ENCODE results near the gene ZMYND8.
"Not testable (repeated sequence)": the region's sequence is repeated elsewhere in the genome, so short reads cannot be mapped to it uniquely, and the experiment has no call there.

ZMYND8 gene

DNA sequence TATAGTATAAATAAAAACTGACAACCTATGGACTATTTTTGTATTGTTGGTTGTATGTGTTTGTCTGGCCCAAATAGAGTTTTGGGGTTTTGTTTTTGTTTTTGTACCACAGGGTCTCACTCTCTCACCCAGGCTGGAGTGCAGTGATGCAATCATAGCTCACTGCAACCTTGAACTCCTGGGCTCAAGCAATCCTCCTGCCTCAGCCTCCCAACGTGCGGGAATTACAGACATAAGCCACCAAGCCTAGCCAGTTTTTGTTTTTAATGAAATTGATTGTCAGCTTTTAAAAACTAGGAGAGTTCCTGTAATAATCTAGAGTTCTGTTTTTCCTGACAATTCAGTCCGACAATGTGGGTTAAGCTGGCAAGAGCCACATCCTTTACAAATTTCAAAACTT lies 98.7 kb downstream of the ZMYND8 start:
- Histone ChIP-seq H3K27me3 (ENCODE audit: control insufficient read depth, insufficient read depth, low read length) (no peaks in the 10 kb centered on the region), H3K4me1 (ENCODE audit: control insufficient read depth, insufficient read depth, low read length) (peaks cover 11% of the 10 kb centered on the region), H3K4me3 (ENCODE audit: low read length) (no peak overlapping the region), H3K36me3 (ENCODE audit: control insufficient read depth, insufficient read depth, low read length) (peaks cover 13% of the 10 kb centered on the region), H3K9ac (ENCODE audit: low read length) (no peak overlapping the region), H3K27ac (ENCODE audit: low read depth, low read length) (no peak overlapping the region)

DNA sequence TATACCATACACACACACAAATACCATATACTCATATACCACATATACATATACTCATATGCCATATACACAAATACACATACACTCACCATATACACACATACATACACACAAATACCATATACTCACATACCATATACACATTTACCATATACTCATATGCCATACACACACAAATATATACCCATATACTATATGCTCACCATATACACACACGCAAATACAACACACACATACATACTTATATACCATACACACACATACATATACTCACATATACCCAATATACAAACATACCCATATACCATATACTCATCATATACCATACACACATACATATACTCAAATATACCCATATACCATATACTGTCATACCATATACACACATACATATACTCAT lies 99.2 kb downstream of the ZMYND8 start:
- no peak overlapping the region for H3K4me3 ChIP-seq (ENCODE audit: low read length)
- H3K27me3 ChIP-seq (ENCODE audit: control insufficient read depth, insufficient read depth, low read length) = no peaks in the 10 kb centered on the region
- peaks cover 13% of the 10 kb centered on the region for H3K36me3 ChIP-seq (ENCODE audit: control insufficient read depth, insufficient read depth, low read length)
- H3K4me1 ChIP-seq (ENCODE audit: control insufficient read depth, insufficient read depth, low read length) = peaks cover 11% of the 10 kb centered on the region
- no peak overlapping the region for H3K9ac ChIP-seq (ENCODE audit: low read length)
- peak overlapping the region; percentile 48 for H3K27ac ChIP-seq (ENCODE audit: low read depth, low read length)

GRCh38 chr20:47256668-47257236 lies 99.7 kb downstream of the ZMYND8 start:
- Histone ChIP-seq H3K36me3 (ENCODE audit: control insufficient read depth, insufficient read depth, low read length) (peaks cover 13% of the 10 kb centered on the region), H3K27ac (ENCODE audit: low read depth, low read length) (peak overlapping the region; percentile 48), H3K9ac (ENCODE audit: low read length) (no peak overlapping the region), H3K4me3 (ENCODE audit: low read length) (no peak overlapping the region), H3K27me3 (ENCODE audit: control insufficient read depth, insufficient read depth, low read length) (no peaks in the 10 kb centered on the region), H3K4me1 (ENCODE audit: control insufficient read depth, insufficient read depth, low read length) (peaks cover 11% of the 10 kb centered on the region)

DNA sequence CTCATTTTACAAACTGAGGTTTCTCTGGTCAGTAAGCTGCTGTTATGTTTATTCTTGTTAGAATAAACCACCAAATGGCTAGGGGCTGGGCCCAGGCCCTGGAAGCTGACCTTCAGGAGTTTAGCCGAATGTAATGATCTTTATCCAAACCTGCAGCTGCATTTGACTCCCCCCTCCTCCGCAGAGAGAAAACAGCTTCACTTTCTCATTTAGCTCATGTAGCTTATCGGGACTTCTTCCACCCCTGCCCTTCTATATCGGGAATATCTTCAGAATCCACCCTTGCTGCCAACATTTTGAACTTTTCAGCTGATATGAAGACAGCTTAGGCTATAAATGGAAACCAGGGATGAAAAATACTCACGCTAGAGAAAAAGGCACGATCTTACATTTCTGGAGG lies 102.6 kb downstream of the ZMYND8 start:
- Histone ChIP-seq H3K36me3 (ENCODE audit: control insufficient read depth, insufficient read depth, low read length) (peaks cover 4% of the 10 kb centered on the region), H3K27ac (ENCODE audit: low read depth, low read length) (no peak overlapping the region), H3K27me3 (ENCODE audit: control insufficient read depth, insufficient read depth, low read length) (no peaks in the 10 kb centered on the region), H3K4me3 (ENCODE audit: low read length) (no peak overlapping the region), H3K4me1 (ENCODE audit: control insufficient read depth, insufficient read depth, low read length) (peaks cover 9% of the 10 kb centered on the region), H3K9ac (ENCODE audit: low read length) (no peak overlapping the region)

DNA sequence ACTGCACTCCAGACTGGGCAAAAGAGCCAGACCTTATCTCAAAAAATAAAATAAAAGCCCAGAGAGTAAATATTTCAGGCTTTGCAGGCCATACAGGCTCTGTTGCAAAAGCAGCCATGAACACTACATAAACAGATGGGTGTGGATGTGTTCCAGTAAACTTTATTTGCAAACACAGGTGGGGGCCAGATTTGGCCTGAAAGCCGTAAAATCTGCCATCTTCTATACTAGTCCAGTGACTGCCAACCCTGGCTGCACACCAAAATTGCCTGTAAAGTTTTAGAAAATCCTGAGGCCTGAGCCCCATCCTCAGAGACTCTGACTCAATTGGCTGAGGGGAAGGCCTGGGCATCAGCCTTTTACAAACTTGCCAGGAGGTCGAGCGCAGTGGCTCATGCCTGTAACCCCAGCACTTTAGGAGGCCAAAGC lies 103.6 kb downstream of the ZMYND8 start:
- peaks cover 7% of the 10 kb centered on the region for H3K4me1 ChIP-seq (ENCODE audit: control insufficient read depth, insufficient read depth, low read length)
- no peak overlapping the region for H3K27ac ChIP-seq (ENCODE audit: low read depth, low read length)
- H3K9ac ChIP-seq (ENCODE audit: low read length) = no peak overlapping the region
- no peak overlapping the region for H3K4me3 ChIP-seq (ENCODE audit: low read length)
- peaks cover 12% of the 10 kb centered on the region for H3K36me3 ChIP-seq (ENCODE audit: control insufficient read depth, insufficient read depth, low read length)
- H3K27me3 ChIP-seq (ENCODE audit: control insufficient read depth, insufficient read depth, low read length) = no peaks in the 10 kb centered on the region

DNA sequence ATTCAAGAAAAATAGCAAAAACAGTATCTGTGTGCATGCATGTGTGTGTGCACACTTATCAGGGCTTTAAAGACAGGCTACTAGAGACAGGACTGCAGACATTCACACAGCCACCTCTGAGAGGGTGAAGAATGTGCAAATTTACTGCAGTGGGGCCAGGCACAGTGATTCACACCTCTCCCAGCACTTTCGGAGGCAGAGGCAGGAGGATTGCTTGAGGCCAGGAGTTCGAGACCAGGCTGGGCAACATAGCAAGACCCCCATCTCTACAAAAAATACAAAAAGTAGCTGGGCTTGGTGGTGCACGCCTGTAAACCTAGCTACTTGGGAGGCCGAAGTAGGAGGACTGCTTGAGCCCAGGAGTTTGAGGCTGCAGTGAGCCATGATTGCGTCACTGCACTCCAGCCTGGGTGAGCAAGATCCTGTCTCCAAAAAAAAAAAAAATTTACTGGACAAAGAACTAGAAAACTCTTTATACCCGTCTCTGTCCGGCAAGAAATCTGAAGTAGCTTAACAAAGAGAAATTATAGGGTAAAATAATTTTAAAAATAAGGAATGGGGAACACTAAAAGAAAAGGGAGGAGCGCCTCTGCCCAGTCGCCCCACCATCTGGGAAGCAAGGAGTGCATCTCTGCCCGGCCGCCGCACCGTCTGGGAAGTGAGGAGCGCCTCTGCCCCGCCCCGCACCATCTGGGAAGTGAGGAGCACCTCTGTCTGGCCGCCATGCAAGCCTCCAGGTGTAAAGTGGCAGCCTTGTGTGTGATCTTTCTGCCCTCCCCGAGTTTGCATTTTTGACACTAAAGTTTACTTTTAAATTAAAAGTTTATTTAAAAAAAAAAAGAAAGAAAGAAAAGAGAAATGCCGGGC lies 105.1 kb downstream of the ZMYND8 start:
- Histone ChIP-seq H3K4me1 (ENCODE audit: control insufficient read depth, insufficient read depth, low read length) (no peaks in the 10 kb centered on the region), H3K27me3 (ENCODE audit: control insufficient read depth, insufficient read depth, low read length) (no peaks in the 10 kb centered on the region), H3K27ac (ENCODE audit: low read depth, low read length) (no peak overlapping the region), H3K9ac (ENCODE audit: low read length) (no peak overlapping the region), H3K4me3 (ENCODE audit: low read length) (no peak overlapping the region), H3K36me3 (ENCODE audit: control insufficient read depth, insufficient read depth, low read length) (peaks cover 19% of the 10 kb centered on the region)

- no peak overlapping the region for H3K27ac ChIP-seq (ENCODE audit: low read depth, low read length)
- H3K4me3 ChIP-seq (ENCODE audit: low read length) = no peak overlapping the region
- no peaks in the 10 kb centered on the region for H3K4me1 ChIP-seq (ENCODE audit: control insufficient read depth, insufficient read depth, low read length)
- H3K36me3 ChIP-seq (ENCODE audit: control insufficient read depth, insufficient read depth, low read length) = peaks cover 23% of the 10 kb centered on the region
- H3K9ac ChIP-seq (ENCODE audit: low read length) = no peak overlapping the region
- no peaks in the 10 kb centered on the region for H3K27me3 ChIP-seq (ENCODE audit: control insufficient read depth, insufficient read depth, low read length)
Measured at GRCh38 chr20:47250360-47250759, 106.1 kb downstream of the ZMYND8 start.

DNA sequence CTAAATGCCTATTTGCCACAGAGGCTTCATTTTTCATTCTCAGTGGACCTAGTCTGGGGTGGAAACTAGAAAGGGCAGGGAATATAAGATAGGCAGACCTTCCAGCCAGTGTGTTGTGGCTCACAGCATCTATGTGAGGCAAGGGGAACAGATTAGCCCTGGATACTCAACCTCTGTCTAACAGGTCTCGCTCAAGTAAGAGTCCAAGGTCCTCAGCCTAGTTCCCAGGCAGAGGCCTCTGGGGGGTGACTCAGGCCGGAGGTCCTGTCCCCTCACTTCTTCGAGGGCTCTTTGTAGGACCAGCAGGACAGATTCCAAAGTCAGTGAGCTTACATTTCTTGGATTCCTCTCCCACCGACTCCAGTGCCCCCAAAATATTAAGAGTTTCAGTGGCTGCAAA lies 106.6 kb downstream of the ZMYND8 start:
- H3K9ac ChIP-seq (ENCODE audit: low read length) = no peak overlapping the region
- H3K27me3 ChIP-seq (ENCODE audit: control insufficient read depth, insufficient read depth, low read length) = no peaks in the 10 kb centered on the region
- peaks cover 23% of the 10 kb centered on the region for H3K36me3 ChIP-seq (ENCODE audit: control insufficient read depth, insufficient read depth, low read length)
- H3K4me3 ChIP-seq (ENCODE audit: low read length) = no peak overlapping the region
- H3K4me1 ChIP-seq (ENCODE audit: control insufficient read depth, insufficient read depth, low read length) = no peaks in the 10 kb centered on the region
- no peak overlapping the region for H3K27ac ChIP-seq (ENCODE audit: low read depth, low read length)

DNA sequence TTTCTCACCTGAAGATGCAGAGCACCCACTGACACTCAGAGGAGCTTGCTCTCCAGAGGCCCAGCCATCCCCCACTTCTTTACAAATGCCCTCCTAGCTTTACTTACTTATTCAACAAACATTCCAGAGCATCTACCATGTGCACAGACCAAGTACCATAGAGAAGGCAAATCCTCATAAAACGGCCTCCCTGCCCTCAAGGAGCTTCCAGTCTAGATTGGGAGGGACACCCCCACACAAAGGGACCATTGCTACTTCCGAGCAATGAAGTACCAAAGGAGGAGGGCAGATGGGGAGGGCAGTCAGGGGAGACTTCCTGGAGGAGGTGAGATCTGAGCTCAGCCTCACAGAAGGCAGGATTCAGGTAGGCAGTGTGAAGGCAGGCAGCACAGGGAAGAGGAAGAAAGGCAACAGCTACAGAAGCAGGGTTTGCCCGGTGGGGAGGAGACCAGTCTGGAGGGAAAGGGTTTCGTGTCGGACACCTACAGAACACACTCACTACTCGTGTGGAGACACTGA lies 108.0 kb downstream of the ZMYND8 start:
- Histone ChIP-seq H3K4me3 (ENCODE audit: low read length) (no peak overlapping the region), H3K27ac (ENCODE audit: low read depth, low read length) (no peak overlapping the region), H3K9ac (ENCODE audit: low read length) (no peak overlapping the region), H3K27me3 (ENCODE audit: control insufficient read depth, insufficient read depth, low read length) (no peaks in the 10 kb centered on the region), H3K4me1 (ENCODE audit: control insufficient read depth, insufficient read depth, low read length) (no peaks in the 10 kb centered on the region), H3K36me3 (ENCODE audit: control insufficient read depth, insufficient read depth, low read length) (peaks cover 23% of the 10 kb centered on the region)

DNA sequence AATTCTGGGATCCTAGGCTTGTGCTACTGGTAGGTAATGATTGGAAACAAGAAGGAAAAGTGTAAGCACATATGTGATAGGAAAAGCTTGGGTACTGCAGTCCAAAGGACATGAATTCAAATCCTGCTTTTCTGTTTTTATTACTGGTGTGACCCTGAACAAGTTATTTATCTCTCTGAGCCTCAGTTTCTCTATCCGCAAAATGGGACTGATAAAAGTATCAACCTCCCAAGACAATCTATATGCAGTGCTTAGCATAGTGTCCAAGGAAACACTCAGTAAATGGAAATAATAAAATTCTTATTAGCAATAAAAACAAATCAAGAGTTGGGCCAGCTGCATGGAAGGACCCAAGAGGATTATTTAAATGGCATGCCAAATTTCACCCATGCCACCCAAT lies 108.5 kb downstream of the ZMYND8 start:
- Histone ChIP-seq H3K4me1 (ENCODE audit: control insufficient read depth, insufficient read depth, low read length) (no peaks in the 10 kb centered on the region), H3K27ac (ENCODE audit: low read depth, low read length) (no peak overlapping the region), H3K4me3 (ENCODE audit: low read length) (no peak overlapping the region), H3K9ac (ENCODE audit: low read length) (no peak overlapping the region), H3K27me3 (ENCODE audit: control insufficient read depth, insufficient read depth, low read length) (no peaks in the 10 kb centered on the region), H3K36me3 (ENCODE audit: control insufficient read depth, insufficient read depth, low read length) (peaks cover 23% of the 10 kb centered on the region)

GRCh38 chr20:47246061-47246777 lies 110.3 kb downstream of the ZMYND8 start:
- no peak overlapping the region for H3K4me3 ChIP-seq (ENCODE audit: low read length)
- peaks cover 23% of the 10 kb centered on the region for H3K36me3 ChIP-seq (ENCODE audit: control insufficient read depth, insufficient read depth, low read length)
- H3K27ac ChIP-seq (ENCODE audit: low read depth, low read length) = no peak overlapping the region

GRCh38 chr20:47245166-47245565 lies 111.3 kb downstream of the ZMYND8 start:
- peaks cover 23% of the 10 kb centered on the region for H3K36me3 ChIP-seq (ENCODE audit: control insufficient read depth, insufficient read depth, low read length)

More at GRCh38 chr20:47246061-47246777, 110.3 kb downstream of the ZMYND8 start:
- Histone ChIP-seq H3K4me1 (ENCODE audit: control insufficient read depth, insufficient read depth, low read length) (no peaks in the 10 kb centered on the region), H3K9ac (ENCODE audit: low read length) (no peak overlapping the region), H3K27me3 (ENCODE audit: control insufficient read depth, insufficient read depth, low read length) (no peaks in the 10 kb centered on the region)

More at GRCh38 chr20:47245166-47245565, 111.3 kb downstream of the ZMYND8 start:
- not testable (repeated sequence) for H3K4me1 ChIP-seq (ENCODE audit: control insufficient read depth, insufficient read depth, low read length); H3K9ac ChIP-seq (ENCODE audit: low read length); H3K27ac ChIP-seq (ENCODE audit: low read depth, low read length); H3K4me3 ChIP-seq (ENCODE audit: low read length); H3K27me3 ChIP-seq (ENCODE audit: control insufficient read depth, insufficient read depth, low read length)

Measured in rectal smooth muscle tissue (tissue), 1 donor.